ENCODE data around the gene KLHL11.

DNA sequence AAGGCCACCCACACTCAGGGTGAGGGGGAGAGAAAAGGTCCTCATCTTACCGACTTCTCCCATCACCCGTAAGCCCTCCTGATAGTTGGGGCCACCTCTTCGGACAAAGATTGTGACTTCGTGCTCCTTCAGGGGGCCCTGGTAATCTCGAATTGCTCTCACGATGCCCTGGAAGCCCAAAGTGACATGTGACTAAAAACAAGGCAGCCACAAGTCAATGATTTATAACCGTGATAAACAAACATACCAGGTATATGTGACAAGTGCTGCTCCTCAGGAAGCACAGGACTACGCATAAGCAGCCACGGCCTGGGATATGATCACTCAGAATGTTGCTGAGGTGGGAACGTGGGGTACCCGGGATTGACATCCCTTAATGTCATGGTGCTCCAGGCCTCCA is 36.4 kb upstream of the KLHL11 start:
- TF ChIP-seq POLR2A (IDR thresholded peaks at IDR 0.05) = no peak
- TF ChIP-seq, protein P1, sequence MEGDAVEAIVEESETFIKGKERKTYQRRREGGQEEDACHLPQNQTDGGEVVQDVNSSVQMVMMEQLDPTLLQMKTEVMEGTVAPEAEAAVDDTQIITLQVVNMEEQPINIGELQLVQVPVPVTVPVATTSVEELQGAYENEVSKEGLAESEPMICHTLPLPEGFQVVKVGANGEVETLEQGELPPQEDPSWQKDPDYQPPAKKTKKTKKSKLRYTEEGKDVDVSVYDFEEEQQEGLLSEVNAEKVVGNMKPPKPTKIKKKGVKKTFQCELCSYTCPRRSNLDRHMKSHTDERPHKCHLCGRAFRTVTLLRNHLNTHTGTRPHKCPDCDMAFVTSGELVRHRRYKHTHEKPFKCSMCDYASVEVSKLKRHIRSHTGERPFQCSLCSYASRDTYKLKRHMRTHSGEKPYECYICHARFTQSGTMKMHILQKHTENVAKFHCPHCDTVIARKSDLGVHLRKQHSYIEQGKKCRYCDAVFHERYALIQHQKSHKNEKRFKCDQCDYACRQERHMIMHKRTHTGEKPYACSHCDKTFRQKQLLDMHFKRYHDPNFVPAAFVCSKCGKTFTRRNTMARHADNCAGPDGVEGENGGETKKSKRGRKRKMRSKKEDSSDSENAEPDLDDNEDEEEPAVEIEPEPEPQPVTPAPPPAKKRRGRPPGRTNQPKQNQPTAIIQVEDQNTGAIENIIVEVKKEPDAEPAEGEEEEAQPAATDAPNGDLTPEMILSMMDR (IDR thresholded peaks at IDR 0.05) = no peak
- no peak for TF ChIP-seq POLR2AphosphoS5 (IDR thresholded peaks at IDR 0.05; ENCODE audit: insufficient read depth in 1 of 2, low read depth in 1 of 2)
